Measurements from ENCODE around the gene ETDC. TPM values are rescaled to one million over a fixed set of nuclear protein-coding genes. Genes with fewer than 3 reads are reported as not detected.

Gene ETDC
- total and polyA plus RNA-seq, 2 experiments from 2014 or later = not detected

GRCh38 chrX:135287266-135287823 is 21.9 kb upstream of the ETDC start:
- Mint-ChIP-seq H3K4me1 (no peaks in the 10 kb centered on the region), H3K4me3 (no peak overlapping the region), H3K27me3 (ENCODE audit: insufficient read depth, low read depth, poor library complexity) (no peaks in the 10 kb centered on the region), H3K9me3 (peaks cover 45% of the 10 kb centered on the region), H3K27ac (no peak overlapping the region), H3K36me3 (ENCODE audit: low read depth) (peaks cover 41% of the 10 kb centered on the region)
- TF ChIP-seq, protein P1, sequence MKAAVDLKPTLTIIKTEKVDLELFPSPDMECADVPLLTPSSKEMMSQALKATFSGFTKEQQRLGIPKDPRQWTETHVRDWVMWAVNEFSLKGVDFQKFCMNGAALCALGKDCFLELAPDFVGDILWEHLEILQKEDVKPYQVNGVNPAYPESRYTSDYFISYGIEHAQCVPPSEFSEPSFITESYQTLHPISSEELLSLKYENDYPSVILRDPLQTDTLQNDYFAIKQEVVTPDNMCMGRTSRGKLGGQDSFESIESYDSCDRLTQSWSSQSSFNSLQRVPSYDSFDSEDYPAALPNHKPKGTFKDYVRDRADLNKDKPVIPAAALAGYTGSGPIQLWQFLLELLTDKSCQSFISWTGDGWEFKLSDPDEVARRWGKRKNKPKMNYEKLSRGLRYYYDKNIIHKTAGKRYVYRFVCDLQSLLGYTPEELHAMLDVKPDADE (IDR thresholded peaks at IDR 0.05) = no peak
- no peak for TF ChIP-seq CREB1 (CRISPR knock-in tag; IDR thresholded peaks at IDR 0.05; ENCODE audit: low read depth)
- TF ChIP-seq EZH2 (IDR thresholded peaks at IDR 0.05; ENCODE audit: low read depth, unreplicated experiment) = no peak
- TF ChIP-seq NANOG (IDR thresholded peaks at IDR 0.05; ENCODE audit: borderline replicate concordance) = no peak
- no peak for TF ChIP-seq POLR2AphosphoS5 (IDR thresholded peaks at IDR 0.05; ENCODE audit: low read depth)
- no peak for TF ChIP-seq JUNB (IDR thresholded peaks at IDR 0.05; ENCODE audit: unreplicated experiment)
- no peak for TF ChIP-seq ZNF114 (CRISPR knock-in tag; IDR thresholded peaks at IDR 0.05)
- no peak for TF ChIP-seq EZH2phosphoT487 (IDR thresholded peaks at IDR 0.05; ENCODE audit: unreplicated experiment)
- no peak for TF ChIP-seq STAT1 (IDR thresholded peaks at IDR 0.05; ENCODE audit: unreplicated experiment)
- TF ChIP-seq, protein P2, sequence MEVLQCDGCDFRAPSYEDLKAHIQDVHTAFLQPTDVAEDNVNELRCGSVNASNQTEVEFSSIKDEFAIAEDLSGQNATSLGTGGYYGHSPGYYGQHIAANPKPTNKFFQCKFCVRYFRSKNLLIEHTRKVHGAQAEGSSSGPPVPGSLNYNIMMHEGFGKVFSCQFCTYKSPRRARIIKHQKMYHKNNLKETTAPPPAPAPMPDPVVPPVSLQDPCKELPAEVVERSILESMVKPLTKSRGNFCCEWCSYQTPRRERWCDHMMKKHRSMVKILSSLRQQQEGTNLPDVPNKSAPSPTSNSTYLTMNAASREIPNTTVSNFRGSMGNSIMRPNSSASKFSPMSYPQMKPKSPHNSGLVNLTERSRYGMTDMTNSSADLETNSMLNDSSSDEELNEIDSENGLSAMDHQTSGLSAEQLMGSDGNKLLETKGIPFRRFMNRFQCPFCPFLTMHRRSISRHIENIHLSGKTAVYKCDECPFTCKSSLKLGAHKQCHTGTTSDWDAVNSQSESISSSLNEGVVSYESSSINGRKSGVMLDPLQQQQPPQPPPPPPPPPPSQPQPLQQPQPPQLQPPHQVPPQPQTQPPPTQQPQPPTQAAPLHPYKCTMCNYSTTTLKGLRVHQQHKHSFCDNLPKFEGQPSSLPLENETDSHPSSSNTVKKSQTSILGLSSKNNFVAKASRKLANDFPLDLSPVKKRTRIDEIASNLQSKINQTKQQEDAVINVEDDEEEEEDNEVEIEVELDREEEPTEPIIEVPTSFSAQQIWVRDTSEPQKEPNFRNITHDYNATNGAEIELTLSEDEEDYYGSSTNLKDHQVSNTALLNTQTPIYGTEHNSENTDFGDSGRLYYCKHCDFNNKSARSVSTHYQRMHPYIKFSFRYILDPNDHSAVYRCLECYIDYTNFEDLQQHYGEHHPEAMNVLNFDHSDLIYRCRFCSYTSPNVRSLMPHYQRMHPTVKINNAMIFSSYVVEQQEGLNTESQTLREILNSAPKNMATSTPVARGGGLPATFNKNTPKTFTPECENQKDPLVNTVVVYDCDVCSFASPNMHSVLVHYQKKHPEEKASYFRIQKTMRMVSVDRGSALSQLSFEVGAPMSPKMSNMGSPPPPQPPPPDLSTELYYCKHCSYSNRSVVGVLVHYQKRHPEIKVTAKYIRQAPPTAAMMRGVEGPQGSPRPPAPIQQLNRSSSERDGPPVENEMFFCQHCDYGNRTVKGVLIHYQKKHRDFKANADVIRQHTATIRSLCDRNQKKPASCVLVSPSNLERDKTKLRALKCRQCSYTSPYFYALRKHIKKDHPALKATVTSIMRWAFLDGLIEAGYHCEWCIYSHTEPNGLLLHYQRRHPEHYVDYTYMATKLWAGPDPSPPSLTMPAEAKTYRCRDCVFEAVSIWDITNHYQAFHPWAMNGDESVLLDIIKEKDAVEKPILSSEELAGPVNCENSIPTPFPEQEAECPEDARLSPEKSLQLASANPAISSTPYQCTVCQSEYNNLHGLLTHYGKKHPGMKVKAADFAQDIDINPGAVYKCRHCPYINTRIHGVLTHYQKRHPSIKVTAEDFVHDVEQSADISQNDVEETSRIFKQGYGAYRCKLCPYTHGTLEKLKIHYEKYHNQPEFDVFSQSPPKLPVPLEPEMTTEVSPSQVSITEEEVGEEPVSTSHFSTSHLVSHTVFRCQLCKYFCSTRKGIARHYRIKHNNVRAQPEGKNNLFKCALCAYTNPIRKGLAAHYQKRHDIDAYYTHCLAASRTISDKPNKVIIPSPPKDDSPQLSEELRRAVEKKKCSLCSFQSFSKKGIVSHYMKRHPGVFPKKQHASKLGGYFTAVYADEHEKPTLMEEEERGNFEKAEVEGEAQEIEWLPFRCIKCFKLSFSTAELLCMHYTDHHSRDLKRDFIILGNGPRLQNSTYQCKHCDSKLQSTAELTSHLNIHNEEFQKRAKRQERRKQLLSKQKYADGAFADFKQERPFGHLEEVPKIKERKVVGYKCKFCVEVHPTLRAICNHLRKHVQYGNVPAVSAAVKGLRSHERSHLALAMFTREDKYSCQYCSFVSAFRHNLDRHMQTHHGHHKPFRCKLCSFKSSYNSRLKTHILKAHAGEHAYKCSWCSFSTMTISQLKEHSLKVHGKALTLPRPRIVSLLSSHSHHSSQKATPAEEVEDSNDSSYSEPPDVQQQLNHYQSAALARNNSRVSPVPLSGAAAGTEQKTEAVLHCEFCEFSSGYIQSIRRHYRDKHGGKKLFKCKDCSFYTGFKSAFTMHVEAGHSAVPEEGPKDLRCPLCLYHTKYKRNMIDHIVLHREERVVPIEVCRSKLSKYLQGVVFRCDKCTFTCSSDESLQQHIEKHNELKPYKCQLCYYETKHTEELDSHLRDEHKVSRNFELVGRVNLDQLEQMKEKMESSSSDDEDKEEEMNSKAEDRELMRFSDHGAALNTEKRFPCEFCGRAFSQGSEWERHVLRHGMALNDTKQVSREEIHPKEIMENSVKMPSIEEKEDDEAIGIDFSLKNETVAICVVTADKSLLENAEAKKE (CRISPR knock-in tag; IDR thresholded peaks at IDR 0.05) = no peak
- no peak for TF ChIP-seq ZNF331 (CRISPR knock-in tag; IDR thresholded peaks at IDR 0.05; ENCODE audit: low read depth)
- no peak for TF ChIP-seq CTCF (conservative IDR thresholded peaks at IDR 0.05; ENCODE audit: low read depth in 2 of 2)
- no peak for TF ChIP-seq REST (IDR thresholded peaks at IDR 0.05; ENCODE audit: unreplicated experiment)
- H3K27ac ChIP-seq (ENCODE audit: low read depth) = no peak overlapping the region
- ATAC-seq = no peak
- no peak overlapping the region for H3K4me3 ChIP-seq
- H4K20me1 ChIP-seq (replicated peaks; ENCODE audit: insufficient read depth) = no peaks in the 10 kb centered on the region
- H3K4me2 ChIP-seq = no peak overlapping the region
- H3F3A ChIP-seq (replicated peaks; ENCODE audit: low read depth) = no peaks in the 10 kb centered on the region
- no peak overlapping the region for H2AFZ ChIP-seq
- no peaks in the 10 kb centered on the region for H3K27me3 ChIP-seq (ENCODE audit: insufficient read depth)
- H3K4me1 ChIP-seq (ENCODE audit: insufficient read depth) = no peaks in the 10 kb centered on the region
- DNase-seq (ENCODE audit: low spot score) = no peak
- H3K9me2 ChIP-seq (ENCODE audit: insufficient read depth) = no peaks in the 10 kb centered on the region
- no peaks in the 10 kb centered on the region for H3K79me2 ChIP-seq (replicated peaks; ENCODE audit: insufficient read depth)
- H3K36me3 ChIP-seq (ENCODE audit: insufficient read depth) = 0 out of 2 replicates have a peak, but pooled peaks cover 10% of the 10 kb centered on the region

Measured in GM23338 (cell line).